UCSD-AML1 (cell line): Measurements from ENCODE around the gene GRAMD1C.
"Not testable (repeated sequence)": the region's sequence is repeated elsewhere in the genome, so short reads cannot be mapped to it uniquely, and the experiment has no call there.

ENCODE experiments used
- DNase-seq: peaks from one replicate; lab custom pipeline; 2025; ENCODE audit not compliant: unreplicated experiment; lab: John Stamatoyannopoulos, UW

GRAMD1C gene

GRCh38 chr3:113838631-113839209 is at the start of gene GRAMD1C:
GRAMD1C (plus strand) TSS chr3:113838788; CDS start chr3:113838910, 122 bp downstream.
- peak; percentile 84 for DNase-seq

GRCh38 chr3:113791381-113791780 is 47.2 kb upstream of the GRAMD1C start:
- no peak for DNase-seq

- no peak for DNase-seq
These were observed 44.1 kb upstream of the GRAMD1C start for GRCh38 chr3:113794526-113794925.

GRCh38 chr3:113795693-113796092 is 42.9 kb upstream of the GRAMD1C start:
- no peak for DNase-seq

- DNase-seq, result no peak
These were observed 35.7 kb upstream of the GRAMD1C start for GRCh38 chr3:113802795-113803455.

GRCh38 chr3:113804661-113805060 is 33.9 kb upstream of the GRAMD1C start:
- DNase-seq, result no peak

GRCh38 chr3:113805249-113805648 is 33.3 kb upstream of the GRAMD1C start:
- DNase-seq, result no peak

GRCh38 chr3:113812854-113813253 is 25.7 kb upstream of the GRAMD1C start:
- no peak for DNase-seq

GRCh38 chr3:113819866-113820265 is 18.7 kb upstream of the GRAMD1C start:
- peak; percentile 7 for DNase-seq

GRCh38 chr3:113825090-113825489 is 13.5 kb upstream of the GRAMD1C start:
- DNase-seq, result no peak

GRCh38 chr3:113828600-113828999 is 10.0 kb upstream of the GRAMD1C start:
- DNase-seq, result no peak

- DNase-seq, result no peak
These were observed 8.8 kb upstream of the GRAMD1C start for GRCh38 chr3:113829576-113830354.

GRCh38 chr3:113831103-113831355 is 7.6 kb upstream of the GRAMD1C start:
- no peak for DNase-seq

- no peak for DNase-seq
These were observed 6.0 kb upstream of the GRAMD1C start for GRCh38 chr3:113832477-113833164.

- DNase-seq, result no peak
These were observed 3.6 kb upstream of the GRAMD1C start for GRCh38 chr3:113834983-113835382.

- DNase-seq, result no peak
These were observed 963 bp downstream of the GRAMD1C start for GRCh38 chr3:113839551-113839950.

- no peak for DNase-seq
These were observed 6.1 kb downstream of the GRAMD1C start for GRCh38 chr3:113844622-113845222.

GRCh38 chr3:113847247-113847646 is 8.7 kb downstream of the GRAMD1C start:
- DNase-seq, result no peak

GRCh38 chr3:113847664-113848461 is 9.3 kb downstream of the GRAMD1C start:
- DNase-seq, result no peak

- DNase-seq, result not testable (repeated sequence)
These were observed 10.5 kb downstream of the GRAMD1C start for GRCh38 chr3:113849071-113849470.

- not testable (repeated sequence) for DNase-seq
These were observed 11.3 kb downstream of the GRAMD1C start for GRCh38 chr3:113849841-113850240.
